GM08714 (cell line): ENCODE results near the gene UBL3.

Experiments used
- H3K4me3 ChIP-seq: fragments of 200-500 bp; sonication (Bioruptor generic); 2 replicates; pipeline ENCODE4 v1.5.1; 2014; ENCODE audit warnings: mild to moderate bottlenecking, low read length, inconsistent platforms
- ZNF274 ChIP-seq: IDR thresholded peaks from 2 replicates; pipeline ENCODE4 v1.6.1; 2012; ENCODE audit warnings: mild to moderate bottlenecking, low read depth, low read length

UBL3 gene

GRCh38 chr13:29808264-29808663 is 42.2 kb downstream of the UBL3 start:
- no peak overlapping the region for H3K4me3 ChIP-seq
- TF ChIP-seq ZNF274, result no peak

GRCh38 chr13:29805994-29806979 is 44.1 kb downstream of the UBL3 start:
- H3K4me3 ChIP-seq, result no peak overlapping the region
- no peak for TF ChIP-seq ZNF274

- H3K4me3 ChIP-seq, result no peak overlapping the region
- TF ChIP-seq ZNF274, result no peak
These were observed 47.2 kb downstream of the UBL3 start for GRCh38 chr13:29803221-29803620.

GRCh38 chr13:29802621-29803020 is 47.8 kb downstream of the UBL3 start:
- no peak for TF ChIP-seq ZNF274
- no peak overlapping the region for H3K4me3 ChIP-seq

GRCh38 chr13:29801737-29802305 is 48.6 kb downstream of the UBL3 start:
- H3K4me3 ChIP-seq, result no peak overlapping the region
- no peak for TF ChIP-seq ZNF274

GRCh38 chr13:29801102-29801501 is 49.3 kb downstream of the UBL3 start:
- no peak overlapping the region for H3K4me3 ChIP-seq
- no peak for TF ChIP-seq ZNF274

GRCh38 chr13:29800687-29801086 is 49.7 kb downstream of the UBL3 start:
- TF ChIP-seq ZNF274, result no peak

GRCh38 chr13:29799041-29799440 is 51.4 kb downstream of the UBL3 start:
- no peak overlapping the region for H3K4me3 ChIP-seq
- no peak for TF ChIP-seq ZNF274

More at GRCh38 chr13:29800687-29801086, 49.7 kb downstream of the UBL3 start:
- H3K4me3 ChIP-seq, result no peak overlapping the region

- no peak for TF ChIP-seq ZNF274
- H3K4me3 ChIP-seq, result no peak overlapping the region
These were observed 58.2 kb downstream of the UBL3 start for GRCh38 chr13:29791997-29792780.

GRCh38 chr13:29791508-29791907 is 58.9 kb downstream of the UBL3 start:
- TF ChIP-seq ZNF274, result no peak
- no peak overlapping the region for H3K4me3 ChIP-seq

GRCh38 chr13:29786698-29787097 is 63.7 kb downstream of the UBL3 start:
- no peak overlapping the region for H3K4me3 ChIP-seq
- no peak for TF ChIP-seq ZNF274

- TF ChIP-seq ZNF274, result no peak
- H3K4me3 ChIP-seq, result no peak overlapping the region
These were observed 64.4 kb downstream of the UBL3 start for GRCh38 chr13:29785978-29786377.

- H3K4me3 ChIP-seq, result no peak overlapping the region
- TF ChIP-seq ZNF274, result no peak
These were observed 67.6 kb downstream of the UBL3 start for GRCh38 chr13:29782798-29783197.

- TF ChIP-seq ZNF274, result no peak
- no peak overlapping the region for H3K4me3 ChIP-seq
These were observed 75.6 kb downstream of the UBL3 start for GRCh38 chr13:29774830-29775229.
